IMR-90 (cell line): Measurements from ENCODE around the gene LZTFL1. TPM values are rescaled to one million over a fixed set of nuclear protein-coding genes. Genes with fewer than 3 reads are reported as not detected.

Source experiments
- ATAC-seq: fragments of 200-7000 bp; cut with Tn5 transposase; 2 replicates; pipeline ENCODE4 v1.9.1; 2020; ENCODE audit warnings: low read depth, mild to moderate bottlenecking, moderate library complexity
- BruUV-seq: library from RNA; stranded (reverse); fragments of 400-500 nt; replicated peaks from 2 replicates; lab custom pipeline; 2021; lab: Mats Ljungman, UMichigan
- CTCF ChIA-PET: fragments of 300-600 bp; formaldehyde crosslinking; extraction: SDS; loops from one replicate; lab custom pipeline; 2021; ENCODE audit warnings: antibody characterized with exemption; lab: Yijun Ruan, JAX
- POLR2A ChIA-PET: fragments of 300-600 bp; sonication (Branson Sonifier 250); formaldehyde crosslinking; loops from one replicate; lab custom pipeline; 2022; ENCODE audit warnings: antibody characterized with exemption; ENCODE audit not compliant: unreplicated experiment; lab: Charles Lee
- DNase-seq: peaks from one replicate; pipeline ENCODE4 v3.0.0; 2013
- H2AFZ ChIP-seq: replicated peaks from 2 replicates; pipeline ENCODE3; 2013; ENCODE audit warnings: low read length, mild to moderate bottlenecking; ENCODE audit not compliant: poor library complexity
- H2AK5ac ChIP-seq: 2 replicates; pipeline ENCODE4 v1.6.1; 2013; ENCODE audit warnings: low read depth, low read length, inconsistent platforms
- H2AK9ac ChIP-seq: replicated peaks from 2 replicates; pipeline ENCODE3; 2013; ENCODE audit warnings: mild to moderate bottlenecking, low read depth, low read length, moderate library complexity; ENCODE audit not compliant: poor library complexity
- H2BK120ac ChIP-seq: 2 replicates; pipeline ENCODE4 v1.6.1; 2013; ENCODE audit warnings: low read depth, low read length, inconsistent platforms
- H2BK15ac ChIP-seq: 3 replicates; pipeline ENCODE4 v1.6.1; 2013; ENCODE audit warnings: low read depth, low read length, inconsistent platforms
- H2BK20ac ChIP-seq: 2 replicates; pipeline ENCODE4 v1.6.1; 2013; ENCODE audit warnings: low read depth, mild to moderate bottlenecking, inconsistent platforms, low read length, moderate library complexity
- H2BK5ac ChIP-seq: 2 replicates; pipeline ENCODE4 v1.6.1; 2013; ENCODE audit warnings: mild to moderate bottlenecking, low read depth, low read length, inconsistent platforms; ENCODE audit not compliant: poor library complexity, severe bottlenecking
- H3K14ac ChIP-seq: replicated peaks from 2 replicates; pipeline ENCODE4 v1.6.1; 2013; ENCODE audit warnings: low read depth, low read length, inconsistent platforms
- H3K18ac ChIP-seq: 2 replicates; pipeline ENCODE4 v1.6.1; 2013; ENCODE audit warnings: low read depth, low read length, control low read depth
- H3K23ac ChIP-seq: 2 replicates; pipeline ENCODE4 v1.6.1; 2013; ENCODE audit warnings: low read depth, low read length, inconsistent platforms
- H3K27ac ChIP-seq: 2 replicates; pipeline ENCODE4 v1.5.1; 2013; ENCODE audit warnings: mild to moderate bottlenecking, control low read depth, low read length; ENCODE audit not compliant: insufficient read depth
- H3K27me3 ChIP-seq: 2 replicates; pipeline ENCODE4 v1.6.1; 2013; ENCODE audit warnings: low read length; ENCODE audit not compliant: control insufficient read depth, insufficient read depth
- H3K36me3 ChIP-seq: 2 replicates; pipeline ENCODE4 v1.6.1; 2013; ENCODE audit warnings: low read length, mixed read lengths; ENCODE audit not compliant: control insufficient read depth, insufficient read depth
- H3K4ac ChIP-seq: 2 replicates; pipeline ENCODE4 v1.6.1; 2013; ENCODE audit warnings: low read depth, low read length, inconsistent platforms
- H3K4me1 ChIP-seq: 2 replicates; pipeline ENCODE4 v1.6.1; 2013; ENCODE audit warnings: low read length, mixed read lengths; ENCODE audit not compliant: control insufficient read depth, insufficient read depth
- H3K4me2 ChIP-seq: 2 replicates; pipeline ENCODE4 v1.6.1; 2013; ENCODE audit warnings: low read depth, mild to moderate bottlenecking, control low read depth, low read length, moderate library complexity
- H3K4me3 ChIP-seq: 2 replicates; pipeline ENCODE4 v1.5.1; 2013; ENCODE audit warnings: low read depth, mild to moderate bottlenecking, control low read depth, low read length, moderate library complexity; ENCODE audit not compliant: insufficient read depth
- H3K56ac ChIP-seq: 2 replicates; pipeline ENCODE4 v1.6.1; 2013; ENCODE audit warnings: low read length, inconsistent platforms; ENCODE audit not compliant: insufficient read depth; ENCODE audit errors: extremely low read depth
- H3K79me1 ChIP-seq, 2 experiments: 2 replicates each; pipeline ENCODE4 v1.6.1; 2013; ENCODE audit warnings: low read length in 2 of 2, inconsistent platforms in 1 of 2, low read depth in 1 of 2
- H3K9ac ChIP-seq: 2 replicates; pipeline ENCODE4 v1.6.1; 2013; ENCODE audit warnings: low read depth, low read length, control low read depth
- H3K9me1 ChIP-seq: 2 replicates; pipeline ENCODE4 v1.6.1; 2013; ENCODE audit warnings: low read length, inconsistent platforms; ENCODE audit not compliant: insufficient read depth
- H3K9me3 ChIP-seq: 2 replicates; pipeline ENCODE4 v1.6.1; 2013; ENCODE audit warnings: low read length; ENCODE audit not compliant: control insufficient read depth, insufficient read depth
- H4K20me1 ChIP-seq: 2 replicates; pipeline ENCODE4 v1.6.1; 2013; ENCODE audit warnings: low read length, inconsistent platforms; ENCODE audit not compliant: insufficient read depth
- H4K5ac ChIP-seq: 2 replicates; pipeline ENCODE4 v1.6.1; 2013; ENCODE audit warnings: mild to moderate bottlenecking, low read depth, low read length, control low read depth
- H4K8ac ChIP-seq, 2 experiments: 2 replicates each; pipeline ENCODE4 v1.6.1; 2013; ENCODE audit warnings: low read depth in 2 of 2, low read length in 2 of 2, control low read depth in 1 of 2, inconsistent platforms in 1 of 2
- H4K91ac ChIP-seq: 2 replicates; pipeline ENCODE4 v1.6.1; 2013; ENCODE audit warnings: low read depth, low read length, inconsistent platforms; ENCODE audit not compliant: insufficient read depth
- BHLHE40 ChIP-seq: fragments of 150-350 bp; IDR thresholded peaks from 2 replicates; pipeline ENCODE4 v1.6.1; 2016; ENCODE audit warnings: mild to moderate bottlenecking, low read depth, low read length
- CEBPB ChIP-seq: IDR thresholded peaks from 2 replicates; pipeline ENCODE4 v1.6.1; 2012; ENCODE audit warnings: low read depth, low read length, improper control_type of control experiment
- MXI1 ChIP-seq: IDR thresholded peaks from 2 replicates; pipeline ENCODE4 v1.6.1; 2012; ENCODE audit warnings: low read depth, mild to moderate bottlenecking, low read length, moderate library complexity, borderline replicate concordance
- POLR2A ChIP-seq: IDR thresholded peaks from 2 replicates; pipeline ENCODE4 v1.6.1; 2012; ENCODE audit warnings: mild to moderate bottlenecking, low read depth, low read length
- RCOR1 ChIP-seq: IDR thresholded peaks from 2 replicates; pipeline ENCODE4 v1.6.1; 2012; ENCODE audit warnings: mild to moderate bottlenecking, low read length, improper control_type of control experiment; ENCODE audit not compliant: insufficient replicate concordance
- RFX5 ChIP-seq: IDR thresholded peaks from 2 replicates; pipeline ENCODE4 v1.8.0; 2012; ENCODE audit warnings: low read depth, mild to moderate bottlenecking, low read length, moderate library complexity
- WGBS, 2 experiments: methylation state at CpG; one replicate each; pipeline versions ENCODE4 v1.1.5 to v1.1.7; 2013; ENCODE audit warnings: missing lambda C conversion rate in 2 of 2; ENCODE audit not compliant: insufficient read length in 1 of 2; ENCODE audit errors: extremely low coverage in 2 of 2; 5-methylcytosine and 5-hydroxymethylcytosine counted together
- dilution Hi-C: fragments of 300-500 bp; cut with HindIII; formaldehyde crosslinking; loops from one replicate; pipeline ENCODE4 v1.14.3; 2018; ENCODE audit warnings: low sequenced_read_pairs; ENCODE audit not compliant: unreplicated experiment
- in situ Hi-C: fragments of 300-500 bp; cut with MboI; formaldehyde crosslinking; loops from 3 replicates; pipeline ENCODE4 v1.14.3; 2019; ENCODE audit warnings: low sequenced_read_pairs, inconsistent platforms, mixed read lengths
- intact Hi-C: fragments of 100-400 bp; cut with micrococcal nuclease; formaldehyde crosslinking; loops from 2 replicates; pipeline ENCODE4 v1.10.0; 2022
- polyA plus RNA-seq, 3 experiments: library from polyadenylated mRNA; depleted of rRNA; stranded (reverse); fragments of >200 nt; gene quantifications; 2 replicates each; pipeline ENCODE4 v1.2.3, GENCODE V29; 2012; ENCODE audit warnings: low replicate concordance in 1 of 3
- total RNA-seq: library from RNA; depleted of rRNA; stranded (reverse); fragments of >200 nt; gene quantifications from 2 replicates; pipeline ENCODE4 v1.2.3, GENCODE V29; 2012
- TF ChIP-seq, protein P1 (sequence below): fragments of 150-350 bp; IDR thresholded peaks from 2 replicates; pipeline ENCODE4 v1.6.1; 2016; ENCODE audit warnings: low read depth, mild to moderate bottlenecking, low read length, moderate library complexity, borderline replicate concordance
- TF ChIP-seq, protein P2 (sequence below): fragments of 150-350 bp; IDR thresholded peaks from 2 replicates; pipeline ENCODE4 v1.6.1; 2017; ENCODE audit warnings: mild to moderate bottlenecking, antibody characterized with exemption, low read length, low read depth
- TF ChIP-seq, protein P3 (sequence below): conservative IDR thresholded peaks from 2 replicates; pipeline ENCODE4 v1.5.1; 2012; ENCODE audit warnings: mild to moderate bottlenecking, low read depth, low read length, improper control_type of control experiment

The LZTFL1 gene
- total and polyA plus RNA-seq, 2 of the 4 experiments (the other 2 are of a cell fraction) = 10.3 to 10.4 TPM

DNA sequence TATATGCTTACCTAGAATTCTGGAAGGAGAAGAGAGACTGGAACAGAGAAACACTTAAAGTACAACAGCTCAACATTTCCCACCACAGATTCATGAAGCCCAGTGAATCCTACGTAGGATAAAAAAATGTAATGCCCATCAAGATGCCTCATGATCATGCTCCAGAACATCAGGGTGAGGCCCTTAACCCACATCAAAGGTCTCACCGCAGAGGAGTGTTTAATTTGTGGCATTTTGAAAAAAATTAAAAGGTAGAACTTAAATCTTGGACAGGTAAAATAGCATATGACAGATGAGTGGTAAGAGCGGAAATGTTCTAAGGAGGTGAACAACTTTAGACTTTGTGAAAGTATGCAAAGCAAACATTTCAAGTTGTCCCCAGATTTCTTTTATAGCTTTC is 35.8 kb downstream of the LZTFL1 start:
- ChIA-PET POLR2A (no interaction called here), CTCF (interaction anchor here (1.5 kb wide), 1 partner anchor 27 kb away, joined by 3 read pairs; no protein-coding TSS in a partner anchor)
- intact Hi-C loops = no loop called here
- ATAC-seq (no peak), DNase-seq (no peak)
- no peak overlapping the region for H4K91ac ChIP-seq
- H3K9me3 ChIP-seq = no peaks in the 10 kb centered on the region
- H3K36me3 ChIP-seq = no peaks in the 10 kb centered on the region
- H2BK120ac ChIP-seq = no peak overlapping the region
- H4K8ac ChIP-seq = no peak overlapping the region
- no peaks in the 10 kb centered on the region for H3K9me1 ChIP-seq
- no peaks in the 10 kb centered on the region for H4K20me1 ChIP-seq
- no peak overlapping the region for H2AK5ac ChIP-seq
- no peak overlapping the region for H3K9ac ChIP-seq
- peaks cover 23% of the 10 kb centered on the region for H3K27me3 ChIP-seq
- H3K23ac ChIP-seq = no peak overlapping the region
- TF ChIP-seq MXI1 (no peak), BHLHE40 (no peak), CEBPB (no peak), POLR2A (no peak), RCOR1 (no peak), RFX5 (no peak)
- TF ChIP-seq, protein P1, sequence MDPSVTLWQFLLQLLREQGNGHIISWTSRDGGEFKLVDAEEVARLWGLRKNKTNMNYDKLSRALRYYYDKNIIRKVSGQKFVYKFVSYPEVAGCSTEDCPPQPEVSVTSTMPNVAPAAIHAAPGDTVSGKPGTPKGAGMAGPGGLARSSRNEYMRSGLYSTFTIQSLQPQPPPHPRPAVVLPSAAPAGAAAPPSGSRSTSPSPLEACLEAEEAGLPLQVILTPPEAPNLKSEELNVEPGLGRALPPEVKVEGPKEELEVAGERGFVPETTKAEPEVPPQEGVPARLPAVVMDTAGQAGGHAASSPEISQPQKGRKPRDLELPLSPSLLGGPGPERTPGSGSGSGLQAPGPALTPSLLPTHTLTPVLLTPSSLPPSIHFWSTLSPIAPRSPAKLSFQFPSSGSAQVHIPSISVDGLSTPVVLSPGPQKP = no peak
- TF ChIP-seq, protein P2, sequence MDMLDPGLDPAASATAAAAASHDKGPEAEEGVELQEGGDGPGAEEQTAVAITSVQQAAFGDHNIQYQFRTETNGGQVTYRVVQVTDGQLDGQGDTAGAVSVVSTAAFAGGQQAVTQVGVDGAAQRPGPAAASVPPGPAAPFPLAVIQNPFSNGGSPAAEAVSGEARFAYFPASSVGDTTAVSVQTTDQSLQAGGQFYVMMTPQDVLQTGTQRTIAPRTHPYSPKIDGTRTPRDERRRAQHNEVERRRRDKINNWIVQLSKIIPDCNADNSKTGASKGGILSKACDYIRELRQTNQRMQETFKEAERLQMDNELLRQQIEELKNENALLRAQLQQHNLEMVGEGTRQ = no peak
- TF ChIP-seq, protein P3, sequence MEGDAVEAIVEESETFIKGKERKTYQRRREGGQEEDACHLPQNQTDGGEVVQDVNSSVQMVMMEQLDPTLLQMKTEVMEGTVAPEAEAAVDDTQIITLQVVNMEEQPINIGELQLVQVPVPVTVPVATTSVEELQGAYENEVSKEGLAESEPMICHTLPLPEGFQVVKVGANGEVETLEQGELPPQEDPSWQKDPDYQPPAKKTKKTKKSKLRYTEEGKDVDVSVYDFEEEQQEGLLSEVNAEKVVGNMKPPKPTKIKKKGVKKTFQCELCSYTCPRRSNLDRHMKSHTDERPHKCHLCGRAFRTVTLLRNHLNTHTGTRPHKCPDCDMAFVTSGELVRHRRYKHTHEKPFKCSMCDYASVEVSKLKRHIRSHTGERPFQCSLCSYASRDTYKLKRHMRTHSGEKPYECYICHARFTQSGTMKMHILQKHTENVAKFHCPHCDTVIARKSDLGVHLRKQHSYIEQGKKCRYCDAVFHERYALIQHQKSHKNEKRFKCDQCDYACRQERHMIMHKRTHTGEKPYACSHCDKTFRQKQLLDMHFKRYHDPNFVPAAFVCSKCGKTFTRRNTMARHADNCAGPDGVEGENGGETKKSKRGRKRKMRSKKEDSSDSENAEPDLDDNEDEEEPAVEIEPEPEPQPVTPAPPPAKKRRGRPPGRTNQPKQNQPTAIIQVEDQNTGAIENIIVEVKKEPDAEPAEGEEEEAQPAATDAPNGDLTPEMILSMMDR = no peak
- H2AFZ ChIP-seq = no peak overlapping the region
- no peak overlapping the region for H2BK20ac ChIP-seq
- H3K18ac ChIP-seq = no peak overlapping the region
- H3K14ac ChIP-seq = no peak overlapping the region
- dilution Hi-C loops = no loop called here
- H3K4me1 ChIP-seq = no peaks in the 10 kb centered on the region
- no peak overlapping the region for H3K4me3 ChIP-seq
- H2BK15ac ChIP-seq = no peak overlapping the region
- no peak overlapping the region for H2BK5ac ChIP-seq
- no peaks in the 10 kb centered on the region for H3K79me1 ChIP-seq
- no TSS peak for BruUV-seq
- no peak overlapping the region for H2AK9ac ChIP-seq
- no peak overlapping the region for H3K4ac ChIP-seq
- WGBS, 2 experiments = no CpG with 5 or more reads among the region's 3 CpGs
- no peak overlapping the region for H3K56ac ChIP-seq
- H3K4me2 ChIP-seq = no peak overlapping the region
- no peak overlapping the region for H3K27ac ChIP-seq
- no peak overlapping the region for H4K5ac ChIP-seq
- in situ Hi-C loops = no loop called here
